HepG2 (cell line): Measurements from ENCODE around the gene STUM. TPM values are rescaled to one million over a fixed set of nuclear protein-coding genes. Genes with fewer than 3 reads are reported as not detected.

Experiments used
- ATAC-seq: fragments of 200-7000 bp; cut with Tn5 transposase; 3 replicates; pipeline ENCODE4 v1.9.1; 2020; ENCODE audit warnings: mild to moderate bottlenecking, moderate library complexity
- BruUV-seq: library from RNA; stranded (reverse); fragments of 400-500 nt; replicated peaks from 2 replicates; lab custom pipeline; 2021; lab: Mats Ljungman, UMichigan
- CTCF ChIA-PET: fragments of 300-600 bp; formaldehyde crosslinking; extraction: SDS; loops from one replicate; lab custom pipeline; 2021; ENCODE audit warnings: low total read pairs, inconsistent platforms, low intra/inter-chr PET ratio; lab: Yijun Ruan, JAX
- POLR2A ChIA-PET: fragments of 350-600 bp; sonication (Branson Sonifier 250); formaldehyde crosslinking; loops from one replicate; lab custom pipeline; 2020; ENCODE audit warnings: antibody characterized with exemption, inconsistent platforms; lab: Yijun Ruan, JAX
- DNase-seq: peaks from one replicate; pipeline ENCODE4 v3.0.0-alpha.2; 2015; ENCODE audit warnings: low spot score
- FAIRE-seq: peaks from 3 replicates; lab custom pipeline; 2011; peaks lifted over from hg19 to GRCh38; lab: Jason Lieb, UNC
- H2AFZ ChIP-seq: one replicate; pipeline ENCODE4 v1.6.1; 2011; ENCODE audit warnings: low read length, inconsistent platforms
- H3K27ac ChIP-seq: fragments of 300-600 bp; 3 replicates; pipeline ENCODE4 v1.8.0; 2011; ENCODE audit warnings: mixed run types, mild to moderate bottlenecking, mixed read lengths, low read length, inconsistent platforms; ENCODE audit not compliant: insufficient read depth; ENCODE audit errors: extremely low read length
- H3K27me3 ChIP-seq, 2 experiments: fragments of 200-600 bp in 1 of 2; 2 replicates in 1 of 2; 3 replicates in 1 of 2; pipeline versions ENCODE4 v1.6.0 to v1.8.0; 2011; ENCODE audit warnings: low read length in 2 of 2, mild to moderate bottlenecking in 2 of 2, moderate library complexity in 2 of 2, inconsistent platforms in 1 of 2; ENCODE audit not compliant: insufficient read depth in 2 of 2, control insufficient read depth in 1 of 2
- H3K36me3 ChIP-seq, 2 experiments: fragments of 200-600 bp in 1 of 2; replicated peaks in 1 of 2; 2 replicates in 1 of 2; 3 replicates in 1 of 2; pipeline versions ENCODE4 v1.5.1 to v1.8.0; 2011; ENCODE audit warnings: low read length in 2 of 2, inconsistent platforms in 1 of 2; ENCODE audit not compliant: insufficient read depth in 2 of 2, control insufficient read depth in 1 of 2
- H3K4me1 ChIP-seq: 2 replicates; pipeline ENCODE4 v1.5.1; 2012; ENCODE audit warnings: low read length, inconsistent platforms; ENCODE audit not compliant: insufficient read depth
- H3K4me2 ChIP-seq: 2 replicates; pipeline ENCODE4 v1.6.0; 2011; ENCODE audit warnings: low read depth, low read length, inconsistent platforms
- H3K4me3 ChIP-seq, 3 experiments: fragments of 200-600 bp in 1 of 3; sonication (generic), shearing (Covaris generic) in 1 of 3; replicated peaks in 1 of 3; 2 replicates each; pipeline ENCODE4 v1.5.1; 2011 to 2016; ENCODE audit warnings: low read length in 3 of 3, inconsistent platforms in 2 of 3, low read depth in 2 of 3, mild to moderate bottlenecking in 2 of 3, control low read depth in 1 of 3, mixed read lengths in 1 of 3; ENCODE audit not compliant: insufficient read depth in 1 of 3
- H3K79me2 ChIP-seq: one replicate; pipeline ENCODE4 v1.6.1; 2011; ENCODE audit warnings: low read length, inconsistent platforms; ENCODE audit not compliant: insufficient read depth
- H3K9ac ChIP-seq: 2 replicates; pipeline ENCODE4 v1.6.0; 2011; ENCODE audit warnings: mild to moderate bottlenecking, low read depth, low read length, inconsistent platforms; ENCODE audit not compliant: insufficient read depth
- H3K9me3 ChIP-seq: 2 replicates; pipeline ENCODE4 v1.5.1; 2012; ENCODE audit warnings: mild to moderate bottlenecking, low read length
- H4K20me1 ChIP-seq: 2 replicates; pipeline ENCODE4 v1.6.0; 2011; ENCODE audit warnings: inconsistent platforms, mild to moderate bottlenecking, low read length, moderate library complexity; ENCODE audit not compliant: insufficient read depth
- ATF3 ChIP-seq: sonication (generic); formaldehyde crosslinking; IDR thresholded peaks from 2 replicates; pipeline ENCODE4 v1.4.0; 2020; ENCODE audit warnings: missing genetic modification reagents
- HHEX ChIP-seq: IDR thresholded peaks from 2 replicates; pipeline ENCODE4 v1.6.1; 2016; ENCODE audit warnings: control low read depth
- MYPOP ChIP-seq: sonication (generic); formaldehyde crosslinking; IDR thresholded peaks from 2 replicates; pipeline ENCODE4 v1.8.1; 2023; ENCODE audit warnings: mild to moderate bottlenecking, moderate library complexity, missing genetic modification reagents
- NAIF1 ChIP-seq: sonication (generic); formaldehyde crosslinking; IDR thresholded peaks from 2 replicates; pipeline ENCODE4 v1.5.0; 2020; ENCODE audit warnings: mild to moderate bottlenecking, missing genetic modification reagents, borderline replicate concordance
- NR2C2 ChIP-seq: sonication (generic); formaldehyde crosslinking; IDR thresholded peaks from 2 replicates; pipeline ENCODE4 v1.4.0; 2020; ENCODE audit warnings: missing genetic modification reagents, mild to moderate bottlenecking, moderate library complexity, borderline replicate concordance
- POLR2A ChIP-seq, 2 experiments: IDR thresholded peaks; 2 replicates each; pipeline ENCODE4 v1.6.1; 2011; ENCODE audit warnings: low read depth in 2 of 2, low read length in 2 of 2, mild to moderate bottlenecking in 1 of 2, moderate library complexity in 1 of 2; ENCODE audit not compliant: insufficient read depth in 1 of 2
- TBX2 ChIP-seq: sonication (generic); formaldehyde crosslinking; IDR thresholded peaks from 2 replicates; pipeline ENCODE4 v1.5.0; 2020; ENCODE audit warnings: missing genetic modification reagents, mild to moderate bottlenecking, borderline replicate concordance
- TMF1 ChIP-seq: sonication (generic); formaldehyde crosslinking; IDR thresholded peaks from 2 replicates; pipeline ENCODE4 v1.8.1; 2022; ENCODE audit warnings: low read depth, missing genetic modification reagents
- ZNF263 ChIP-seq: sonication (generic); formaldehyde crosslinking; IDR thresholded peaks from 2 replicates; pipeline ENCODE4 v1.4.0; 2020; ENCODE audit warnings: missing genetic modification reagents
- ZNF317 ChIP-seq: sonication (generic); formaldehyde crosslinking; IDR thresholded peaks from 2 replicates; pipeline ENCODE4 v1.5.0; 2020; ENCODE audit warnings: mild to moderate bottlenecking, missing genetic modification reagents
- ZNF382 ChIP-seq: sonication (generic); formaldehyde crosslinking; IDR thresholded peaks from 2 replicates; pipeline ENCODE4 v1.5.0; 2020; ENCODE audit warnings: missing genetic modification reagents, mild to moderate bottlenecking, borderline replicate concordance
- ZNF614 ChIP-seq: IDR thresholded peaks from 2 replicates; pipeline ENCODE4 v1.6.1; 2018; ENCODE audit warnings: missing biosample characterization, missing genetic modification reagents, inconsistent platforms, borderline replicate concordance
- ZNF703 ChIP-seq: sonication (generic); formaldehyde crosslinking; IDR thresholded peaks from 2 replicates; pipeline ENCODE4 v1.5.1; 2020; ENCODE audit warnings: missing genetic modification reagents, mild to moderate bottlenecking, moderate library complexity, borderline replicate concordance
- WGBS: methylation state at CpG from one replicate; pipeline ENCODE4 v1.1.6; 2017; ENCODE audit warnings: low lambda C conversion rate; 5-methylcytosine and 5-hydroxymethylcytosine counted together
- in situ Hi-C: cut with HindIII; loops from 2 replicates; pipeline ENCODE4 v1.10.0; 2017; ENCODE audit warnings: low pct_unique_long_range_greater_than_20kb; ENCODE audit not compliant: extremely low pct_ligation_motif_present
- intact Hi-C: fragments of 100-400 bp; cut with micrococcal nuclease; formaldehyde crosslinking; loops from one replicate; pipeline ENCODE4 v1.10.0; 2022; ENCODE audit not compliant: unreplicated experiment
- polyA plus RNA-seq, 8 experiments: library from polyadenylated mRNA; depleted of rRNA in 3 of 8; stranded (reverse) in 7 of 8; unstranded in 1 of 8; fragments of >200 nt; fragmentation: Illumina TruSeq in 4 of 8; extraction: Trizol in 4 of 8; gene quantifications; 2 replicates each; pipeline versions ENCODE4 v1.2.1 to v1.2.3, GENCODE V29; 2011 to 2016; ENCODE audit warnings: low read depth in 4 of 8, missing spikeins in 1 of 8, mixed read lengths in 1 of 8; ENCODE audit not compliant: insufficient read depth in 1 of 8
- total RNA-seq, 5 experiments: library from RNA; depleted of rRNA; stranded (reverse); fragments of >200 nt; fragmentation: Illumina TruSeq; extraction: Trizol; gene quantifications; 2 replicates each; pipeline ENCODE4 v1.2.3, GENCODE V29; 2016; ENCODE audit warnings: low read depth in 1 of 5
- TF ChIP-seq, protein P1 (sequence below): IDR thresholded peaks from 2 replicates; pipeline ENCODE4 v1.6.1; 2016; ENCODE audit warnings: missing compliant biosample characterization, missing genetic modification reagents, borderline replicate concordance
- TF ChIP-seq, protein P2 (sequence below): sonication (generic); formaldehyde crosslinking; IDR thresholded peaks from 2 replicates; pipeline ENCODE4 v1.4.0; 2020; ENCODE audit warnings: missing genetic modification reagents, mild to moderate bottlenecking, borderline replicate concordance
- TF ChIP-seq, protein P3 (sequence below): sonication (generic); formaldehyde crosslinking; IDR thresholded peaks from 2 replicates; pipeline ENCODE4 v1.5.1; 2020; ENCODE audit warnings: missing genetic modification reagents, mild to moderate bottlenecking, borderline replicate concordance

The STUM gene
- total and polyA plus RNA-seq, 2 of the 13 experiments (the other 11 are each of a cell fraction or from before 2014, with no cell fraction given), result not detected

- Histone ChIP-seq H3K27me3 (peaks cover 2 to 6% of the 10 kb centered on the region in 2 experiments; a peak in 2 of 5 replicates), H2AFZ (no peak overlapping the region), H3K79me2 (no peaks in the 10 kb centered on the region), H3K27ac (no peak overlapping the region), H3K9me3 (no peaks in the 10 kb centered on the region), H3K9ac (no peak overlapping the region), H3K4me3 (no peak overlapping the region), H3K36me3 (no peaks in the 10 kb centered on the region), H3K4me1 (no peaks in the 10 kb centered on the region), H3K4me2 (no peak overlapping the region), H4K20me1 (no peaks in the 10 kb centered on the region)
- BruUV-seq, result no TSS peak
- ChIA-PET CTCF (no interaction called here), POLR2A (no interaction called here)
- in situ Hi-C loops (no loop called here), intact Hi-C loops (no loop called here)
- 78% methylated on average over 6 of the region's 8 CpGs for WGBS
- DNase-seq (no peak), FAIRE-seq (no peak), ATAC-seq (no peak)
- TF ChIP-seq, protein P1, sequence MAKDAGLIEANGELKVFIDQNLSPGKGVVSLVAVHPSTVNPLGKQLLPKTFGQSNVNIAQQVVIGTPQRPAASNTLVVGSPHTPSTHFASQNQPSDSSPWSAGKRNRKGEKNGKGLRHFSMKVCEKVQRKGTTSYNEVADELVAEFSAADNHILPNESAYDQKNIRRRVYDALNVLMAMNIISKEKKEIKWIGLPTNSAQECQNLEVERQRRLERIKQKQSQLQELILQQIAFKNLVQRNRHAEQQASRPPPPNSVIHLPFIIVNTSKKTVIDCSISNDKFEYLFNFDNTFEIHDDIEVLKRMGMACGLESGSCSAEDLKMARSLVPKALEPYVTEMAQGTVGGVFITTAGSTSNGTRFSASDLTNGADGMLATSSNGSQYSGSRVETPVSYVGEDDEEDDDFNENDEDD (CRISPR knock-in tag), result no peak
- TF ChIP-seq MYPOP (CRISPR knock-in tag) (no peak), POLR2A (IDR thresholded peaks at IDR 0.05; ENCODE audit: insufficient read depth in 1 of 2, low read depth in 2 of 2, low read length in 2 of 2) (no peak), ZNF614 (CRISPR knock-in tag) (no peak), ZNF382 (CRISPR knock-in tag) (no peak), ZNF317 (CRISPR knock-in tag) (no peak), TBX2 (CRISPR knock-in tag) (no peak), HHEX (CRISPR knock-in tag) (no peak), ZNF263 (CRISPR knock-in tag) (no peak), NAIF1 (CRISPR knock-in tag) (no peak), NR2C2 (CRISPR knock-in tag) (no peak), ZNF703 (CRISPR knock-in tag) (no peak), TMF1 (no peak), ATF3 (CRISPR knock-in tag) (no peak)
- TF ChIP-seq, protein P2, sequence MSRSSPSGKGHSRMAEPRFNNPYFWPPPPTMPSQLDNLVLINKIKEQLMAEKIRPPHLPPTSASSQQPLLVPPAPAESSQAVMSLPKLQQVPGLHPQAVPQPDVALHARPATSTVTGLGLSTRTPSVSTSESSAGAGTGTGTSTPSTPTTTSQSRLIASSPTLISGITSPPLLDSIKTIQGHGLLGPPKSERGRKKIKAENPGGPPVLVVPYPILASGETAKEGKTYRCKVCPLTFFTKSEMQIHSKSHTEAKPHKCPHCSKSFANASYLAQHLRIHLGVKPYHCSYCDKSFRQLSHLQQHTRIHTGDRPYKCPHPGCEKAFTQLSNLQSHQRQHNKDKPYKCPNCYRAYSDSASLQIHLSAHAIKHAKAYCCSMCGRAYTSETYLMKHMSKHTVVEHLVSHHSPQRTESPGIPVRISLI (CRISPR knock-in tag), result no peak
- TF ChIP-seq, protein P3, sequence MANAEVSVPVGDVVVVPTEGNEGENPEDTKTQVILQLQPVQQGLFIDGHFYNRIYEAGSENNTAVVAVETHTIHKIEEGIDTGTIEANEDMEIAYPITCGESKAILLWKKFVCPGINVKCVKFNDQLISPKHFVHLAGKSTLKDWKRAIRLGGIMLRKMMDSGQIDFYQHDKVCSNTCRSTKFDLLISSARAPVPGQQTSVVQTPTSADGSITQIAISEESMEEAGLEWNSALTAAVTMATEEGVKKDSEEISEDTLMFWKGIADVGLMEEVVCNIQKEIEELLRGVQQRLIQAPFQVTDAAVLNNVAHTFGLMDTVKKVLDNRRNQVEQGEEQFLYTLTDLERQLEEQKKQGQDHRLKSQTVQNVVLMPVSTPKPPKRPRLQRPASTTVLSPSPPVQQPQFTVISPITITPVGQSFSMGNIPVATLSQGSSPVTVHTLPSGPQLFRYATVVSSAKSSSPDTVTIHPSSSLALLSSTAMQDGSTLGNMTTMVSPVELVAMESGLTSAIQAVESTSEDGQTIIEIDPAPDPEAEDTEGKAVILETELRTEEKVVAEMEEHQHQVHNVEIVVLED, result no peak
These were observed 62.7 kb downstream of the STUM start for GRCh38 chr1:226611301-226611700.
